HG03159 (cell line): ENCODE data around the gene CSTF3.

Source experiments
- ATAC-seq: cut with Tn5 transposase; IDR thresholded peaks from one replicate; pipeline ENCODE4 v1.9.1; 2021; ENCODE audit warnings: mild to moderate bottlenecking, moderate library complexity; ENCODE audit not compliant: unreplicated experiment

The CSTF3 gene

GRCh38 chr11:33045551-33046255, 115.6 kb downstream of the CSTF3 start:
- ATAC-seq, result no peak

GRCh38 chr11:33044285-33044756, 117.0 kb downstream of the CSTF3 start:
- ATAC-seq, result no peak

- no peak for ATAC-seq
Measured at GRCh38 chr11:33043221-33043830, 118.0 kb downstream of the CSTF3 start.

- no peak for ATAC-seq
Measured at GRCh38 chr11:33040862-33041453, 120.3 kb downstream of the CSTF3 start.

- ATAC-seq, result peak; percentile 40
Measured at GRCh38 chr11:33040033-33040861, 121.0 kb downstream of the CSTF3 start.

- peak; percentile 71 for ATAC-seq
Measured at GRCh38 chr11:33039274-33040032, 121.8 kb downstream of the CSTF3 start, which contains the start of gene TCP11L1. TCP11L1 (plus strand) TSS chr11:33039572; CDS start chr11:33043774, 4,202 bp downstream.

GRCh38 chr11:33035011-33035410, 126.3 kb downstream of the CSTF3 start:
- ATAC-seq, result no peak
